GM12801 (cell line): ENCODE data around the gene GAS7.

ENCODE experiments used
- TF ChIP-seq, protein P1 (sequence below): IDR thresholded peaks from one replicate; pipeline ENCODE4 v1.5.1; 2011; ENCODE audit warnings: control low read depth; ENCODE audit not compliant: insufficient read length; ENCODE audit errors: extremely low read depth

The GAS7 gene

GRCh38 chr17:9941305-9941704, 257.1 kb downstream of the GAS7 start:
- TF ChIP-seq, protein P1, sequence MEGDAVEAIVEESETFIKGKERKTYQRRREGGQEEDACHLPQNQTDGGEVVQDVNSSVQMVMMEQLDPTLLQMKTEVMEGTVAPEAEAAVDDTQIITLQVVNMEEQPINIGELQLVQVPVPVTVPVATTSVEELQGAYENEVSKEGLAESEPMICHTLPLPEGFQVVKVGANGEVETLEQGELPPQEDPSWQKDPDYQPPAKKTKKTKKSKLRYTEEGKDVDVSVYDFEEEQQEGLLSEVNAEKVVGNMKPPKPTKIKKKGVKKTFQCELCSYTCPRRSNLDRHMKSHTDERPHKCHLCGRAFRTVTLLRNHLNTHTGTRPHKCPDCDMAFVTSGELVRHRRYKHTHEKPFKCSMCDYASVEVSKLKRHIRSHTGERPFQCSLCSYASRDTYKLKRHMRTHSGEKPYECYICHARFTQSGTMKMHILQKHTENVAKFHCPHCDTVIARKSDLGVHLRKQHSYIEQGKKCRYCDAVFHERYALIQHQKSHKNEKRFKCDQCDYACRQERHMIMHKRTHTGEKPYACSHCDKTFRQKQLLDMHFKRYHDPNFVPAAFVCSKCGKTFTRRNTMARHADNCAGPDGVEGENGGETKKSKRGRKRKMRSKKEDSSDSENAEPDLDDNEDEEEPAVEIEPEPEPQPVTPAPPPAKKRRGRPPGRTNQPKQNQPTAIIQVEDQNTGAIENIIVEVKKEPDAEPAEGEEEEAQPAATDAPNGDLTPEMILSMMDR = no peak

DNA sequence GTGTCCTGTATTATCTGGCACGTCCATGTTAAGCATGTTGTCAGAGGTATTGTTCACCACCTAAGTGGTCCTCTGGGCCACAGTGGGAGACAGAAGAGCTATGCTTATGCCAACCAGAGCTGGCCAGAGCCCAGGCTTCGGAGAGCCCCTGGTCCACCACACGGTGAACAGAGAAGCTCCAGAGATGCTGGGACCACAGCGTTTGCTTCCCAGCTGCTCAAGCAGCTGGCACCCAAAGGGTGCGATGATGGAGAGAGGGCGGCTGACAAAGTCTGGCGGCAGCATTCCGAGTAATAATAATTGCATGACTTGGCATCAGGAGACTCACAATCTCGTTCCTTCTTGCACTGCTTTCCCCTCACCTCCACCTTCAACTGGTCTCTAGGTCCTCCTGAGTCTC, 257.6 kb downstream of the GAS7 start:
- TF ChIP-seq, protein P1 = no peak

DNA sequence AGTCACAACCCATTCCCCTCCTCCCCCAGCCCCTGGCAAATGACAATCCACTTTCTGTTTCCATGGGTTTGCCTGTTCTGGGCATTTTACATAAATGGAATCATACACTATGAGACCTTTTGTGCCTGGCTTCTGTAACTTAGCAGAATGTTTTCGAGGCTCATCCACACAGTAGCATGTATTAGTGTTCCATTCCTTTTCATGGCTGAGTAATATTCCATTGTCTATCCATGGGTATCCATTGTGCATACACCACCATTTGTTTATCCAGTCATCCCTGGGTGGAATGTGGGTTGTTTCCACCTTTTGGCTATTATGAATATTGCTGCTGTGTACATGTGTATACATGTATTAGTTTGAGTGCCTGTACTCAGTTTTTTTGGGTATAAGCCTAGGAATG, 259.6 kb downstream of the GAS7 start:
- TF ChIP-seq, protein P1 = no peak

GRCh38 chr17:9937901-9938300, 260.5 kb downstream of the GAS7 start:
- TF ChIP-seq, protein P1 = no peak

GRCh38 chr17:9937241-9937761, 261.1 kb downstream of the GAS7 start:
- TF ChIP-seq, protein P1 = no peak

DNA sequence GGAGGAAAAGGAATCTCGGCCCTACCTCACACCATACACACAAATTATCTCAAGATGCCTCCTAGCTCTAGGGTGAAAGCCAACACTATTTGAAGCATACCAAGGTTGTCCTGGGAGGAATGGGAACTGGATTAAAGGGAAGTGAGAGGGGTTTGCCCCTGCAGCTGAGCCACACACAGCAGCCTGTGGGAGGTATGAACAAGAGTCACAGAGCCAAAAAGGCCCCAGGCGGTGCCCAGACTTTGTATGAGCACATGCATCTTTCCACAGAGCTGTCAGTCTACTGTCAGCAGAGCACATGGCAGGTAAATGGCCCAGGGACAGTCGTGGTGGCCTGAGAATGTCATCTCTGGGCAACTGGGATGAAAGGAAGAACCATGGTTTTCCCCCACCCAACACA, 262.3 kb downstream of the GAS7 start:
- TF ChIP-seq, protein P1 = no peak

GRCh38 chr17:9935408-9935807, 263.0 kb downstream of the GAS7 start:
- TF ChIP-seq, protein P1 = no peak
